IMR-90 (cell line): Measurements from ENCODE around the gene ASPRV1.

ENCODE experiments used
- BHLHE40 ChIP-seq: fragments of 150-350 bp; IDR thresholded peaks from 2 replicates; pipeline ENCODE4 v1.6.1; 2016; ENCODE audit warnings: mild to moderate bottlenecking, low read depth, low read length
- CEBPB ChIP-seq: IDR thresholded peaks from 2 replicates; pipeline ENCODE4 v1.6.1; 2012; ENCODE audit warnings: low read depth, low read length, improper control_type of control experiment
- CHD1 ChIP-seq: IDR thresholded peaks from 2 replicates; pipeline ENCODE4 v1.6.1; 2012; ENCODE audit warnings: low read depth, low read length, improper control_type of control experiment
- FOS ChIP-seq: fragments of 150-350 bp; IDR thresholded peaks from 2 replicates; pipeline ENCODE4 v1.6.1; 2016; ENCODE audit warnings: low read depth, low read length
- MAFK ChIP-seq: IDR thresholded peaks from 2 replicates; pipeline ENCODE4 v1.6.1; 2012; ENCODE audit warnings: low read depth, low read length, improper control_type of control experiment
- MAZ ChIP-seq: IDR thresholded peaks from 2 replicates; pipeline ENCODE4 v1.6.1; 2012; ENCODE audit warnings: low read depth, mild to moderate bottlenecking, low read length, improper control_type of control experiment, moderate library complexity, borderline replicate concordance
- MXI1 ChIP-seq: IDR thresholded peaks from 2 replicates; pipeline ENCODE4 v1.6.1; 2012; ENCODE audit warnings: low read depth, mild to moderate bottlenecking, low read length, moderate library complexity, borderline replicate concordance
- POLR2A ChIP-seq: IDR thresholded peaks from 2 replicates; pipeline ENCODE4 v1.6.1; 2012; ENCODE audit warnings: mild to moderate bottlenecking, low read depth, low read length
- RAD21 ChIP-seq: IDR thresholded peaks from 2 replicates; pipeline ENCODE4 v1.6.1; 2012; ENCODE audit warnings: low read length, improper control_type of control experiment
- RFX5 ChIP-seq: IDR thresholded peaks from 2 replicates; pipeline ENCODE4 v1.8.0; 2012; ENCODE audit warnings: low read depth, mild to moderate bottlenecking, low read length, moderate library complexity
- SMC3 ChIP-seq: fragments of 150-350 bp; IDR thresholded peaks from 2 replicates; pipeline ENCODE4 v1.6.1; 2016; ENCODE audit warnings: low read depth, mild to moderate bottlenecking, antibody characterized with exemption, low read length, moderate library complexity
- TF ChIP-seq, protein P1 (sequence below): conservative IDR thresholded peaks from 2 replicates; pipeline ENCODE4 v1.5.1; 2012; ENCODE audit warnings: mild to moderate bottlenecking, low read depth, low read length, improper control_type of control experiment
- TF ChIP-seq, protein P2 (sequence below): fragments of 150-350 bp; IDR thresholded peaks from 2 replicates; pipeline ENCODE4 v1.6.1; 2017; ENCODE audit warnings: mild to moderate bottlenecking, antibody characterized with exemption, low read length, low read depth

- TF ChIP-seq, protein P1, sequence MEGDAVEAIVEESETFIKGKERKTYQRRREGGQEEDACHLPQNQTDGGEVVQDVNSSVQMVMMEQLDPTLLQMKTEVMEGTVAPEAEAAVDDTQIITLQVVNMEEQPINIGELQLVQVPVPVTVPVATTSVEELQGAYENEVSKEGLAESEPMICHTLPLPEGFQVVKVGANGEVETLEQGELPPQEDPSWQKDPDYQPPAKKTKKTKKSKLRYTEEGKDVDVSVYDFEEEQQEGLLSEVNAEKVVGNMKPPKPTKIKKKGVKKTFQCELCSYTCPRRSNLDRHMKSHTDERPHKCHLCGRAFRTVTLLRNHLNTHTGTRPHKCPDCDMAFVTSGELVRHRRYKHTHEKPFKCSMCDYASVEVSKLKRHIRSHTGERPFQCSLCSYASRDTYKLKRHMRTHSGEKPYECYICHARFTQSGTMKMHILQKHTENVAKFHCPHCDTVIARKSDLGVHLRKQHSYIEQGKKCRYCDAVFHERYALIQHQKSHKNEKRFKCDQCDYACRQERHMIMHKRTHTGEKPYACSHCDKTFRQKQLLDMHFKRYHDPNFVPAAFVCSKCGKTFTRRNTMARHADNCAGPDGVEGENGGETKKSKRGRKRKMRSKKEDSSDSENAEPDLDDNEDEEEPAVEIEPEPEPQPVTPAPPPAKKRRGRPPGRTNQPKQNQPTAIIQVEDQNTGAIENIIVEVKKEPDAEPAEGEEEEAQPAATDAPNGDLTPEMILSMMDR = no peak
- no peak for TF ChIP-seq POLR2A
- no peak for TF ChIP-seq MAZ
- no peak for TF ChIP-seq MXI1
- TF ChIP-seq, protein P2, sequence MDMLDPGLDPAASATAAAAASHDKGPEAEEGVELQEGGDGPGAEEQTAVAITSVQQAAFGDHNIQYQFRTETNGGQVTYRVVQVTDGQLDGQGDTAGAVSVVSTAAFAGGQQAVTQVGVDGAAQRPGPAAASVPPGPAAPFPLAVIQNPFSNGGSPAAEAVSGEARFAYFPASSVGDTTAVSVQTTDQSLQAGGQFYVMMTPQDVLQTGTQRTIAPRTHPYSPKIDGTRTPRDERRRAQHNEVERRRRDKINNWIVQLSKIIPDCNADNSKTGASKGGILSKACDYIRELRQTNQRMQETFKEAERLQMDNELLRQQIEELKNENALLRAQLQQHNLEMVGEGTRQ = no peak
- TF ChIP-seq CEBPB = no peak
- TF ChIP-seq MAFK = no peak
- no peak for TF ChIP-seq BHLHE40
- TF ChIP-seq RAD21 = no peak
- no peak for TF ChIP-seq CHD1
- no peak for TF ChIP-seq FOS
- TF ChIP-seq SMC3 = no peak
- no peak for TF ChIP-seq RFX5
Observed at GRCh38 chr2:69962986-69963730, 1.7 kb upstream of the ASPRV1 start.
